Fibroblast of the conjunctiva (primary cell): ENCODE measurements around the gene MYH6.

ENCODE experiments used
- DNase-seq: peaks from one replicate; pipeline ENCODE4 v3.0.0-alpha.2; 2010; ENCODE audit warnings: low read depth

Gene MYH6

DNA sequence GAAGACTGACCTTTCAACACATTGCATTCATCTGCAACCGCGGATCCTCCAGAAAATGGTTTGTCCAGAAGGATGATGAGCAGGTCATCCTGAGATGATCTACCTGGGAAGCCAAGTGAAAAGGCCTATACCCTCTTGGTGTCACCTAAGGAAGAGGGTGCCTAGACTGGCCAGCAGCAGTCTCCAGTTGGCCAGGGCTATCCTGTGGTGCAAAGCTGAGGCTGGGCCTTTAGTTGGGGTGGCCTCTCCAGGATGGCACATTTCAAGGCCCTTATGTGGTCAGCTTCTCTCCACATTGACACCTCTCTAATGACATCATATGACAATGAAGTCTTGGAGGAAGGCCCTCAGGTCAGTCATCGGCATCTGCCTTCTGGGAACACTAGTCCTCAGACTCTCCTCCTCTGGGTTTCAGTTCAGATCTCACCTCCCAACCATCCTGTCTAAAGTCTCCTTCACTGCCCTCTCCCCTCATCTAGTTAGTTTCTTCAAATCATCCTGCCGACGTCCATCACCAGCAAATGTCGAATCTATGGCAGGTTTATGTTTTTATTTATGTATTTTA lies 52.1 kb downstream of the MYH6 start:
- no peak for DNase-seq

DNA sequence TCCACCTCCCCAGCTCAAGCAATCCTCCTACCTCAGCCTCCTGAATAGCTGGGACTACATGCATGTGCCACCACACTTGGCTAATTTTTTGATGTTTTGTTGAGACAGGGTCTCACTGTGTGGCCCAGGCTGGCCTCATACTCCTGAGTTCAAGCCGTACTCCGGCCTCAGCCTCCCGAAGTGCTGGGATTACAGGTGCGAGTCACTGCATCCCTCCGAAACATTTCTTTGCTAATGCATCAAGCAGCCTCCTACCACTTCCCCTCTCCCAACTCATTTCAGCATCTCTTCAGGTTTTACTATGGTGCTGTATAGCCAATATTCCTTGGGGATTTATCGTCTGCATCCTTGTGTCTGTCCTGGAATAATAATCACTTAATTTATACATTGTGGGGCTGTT lies 53.1 kb downstream of the MYH6 start:
- DNase-seq, result no peak

DNA sequence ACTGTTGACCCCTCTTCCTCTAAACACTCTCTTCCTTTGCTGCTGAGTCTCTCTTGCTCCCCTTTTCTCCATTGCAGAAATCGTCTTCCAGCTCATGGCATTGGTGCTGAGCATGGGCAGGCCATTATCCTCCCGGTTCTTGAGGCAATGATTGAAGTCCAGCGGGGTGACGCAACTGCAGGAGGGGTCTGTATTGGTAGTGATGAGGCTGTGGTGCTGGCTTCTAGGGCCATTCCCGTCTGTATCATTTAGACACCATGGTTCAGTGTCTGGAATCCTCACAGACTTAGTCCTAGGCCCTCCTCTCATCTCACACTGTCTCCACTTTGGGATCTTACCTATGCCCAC lies 54.7 kb downstream of the MYH6 start:
- no peak for DNase-seq

DNA sequence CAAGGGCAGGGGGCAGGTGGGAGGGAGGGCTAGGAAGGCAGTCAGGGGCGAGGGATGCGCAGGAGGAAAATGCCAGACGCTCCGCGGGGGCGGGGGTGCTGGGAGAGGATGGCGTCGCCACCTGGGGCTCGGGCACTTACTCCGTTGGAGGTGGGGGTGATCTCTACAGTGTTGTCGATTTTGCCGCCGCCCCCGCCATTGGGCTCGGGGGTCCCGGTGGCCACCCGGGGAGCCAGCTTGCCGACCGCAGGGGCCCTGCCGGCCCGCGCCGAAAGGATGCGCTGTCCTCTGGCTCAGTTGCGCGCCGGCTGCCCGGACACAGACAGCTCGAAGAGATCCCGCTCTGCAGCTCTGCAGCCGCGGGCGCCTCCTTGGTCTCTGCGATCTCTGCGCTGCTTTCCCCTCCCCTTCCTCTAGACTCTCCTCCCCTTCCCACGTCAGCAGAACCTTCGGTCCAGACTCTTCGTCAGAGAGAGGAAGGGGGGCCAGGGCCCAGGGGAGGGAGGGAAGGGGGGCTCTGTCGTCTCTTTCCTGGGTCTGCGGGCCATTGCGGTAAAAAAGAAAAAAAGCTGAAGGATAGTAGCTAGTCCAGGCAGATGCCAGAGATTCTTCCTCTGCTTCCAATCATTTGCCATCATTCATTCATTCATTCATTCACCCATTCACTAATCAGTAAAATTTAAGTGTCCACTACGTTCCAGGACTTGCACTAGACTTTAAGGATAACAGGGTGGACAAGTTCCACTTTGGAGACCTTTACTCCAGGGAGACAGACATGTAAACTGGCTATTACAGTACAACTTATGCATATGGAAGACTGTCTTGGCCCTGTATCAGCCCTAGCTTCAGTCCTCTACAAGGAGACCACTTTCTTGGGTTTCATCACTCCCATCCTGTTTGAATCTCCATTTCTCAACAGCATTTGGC lies 55.3 kb downstream of the MYH6 start, which contains the start of gene SLC22A17:
Gene SLC22A17, minus strand, starts transcription at position 382 of the 927 bp plus-strand sequence.
- peak; percentile 56 for DNase-seq

- no peak for DNase-seq
Measured at GRCh38 chr14:23351681-23352505, 56.2 kb downstream of the MYH6 start.

DNA sequence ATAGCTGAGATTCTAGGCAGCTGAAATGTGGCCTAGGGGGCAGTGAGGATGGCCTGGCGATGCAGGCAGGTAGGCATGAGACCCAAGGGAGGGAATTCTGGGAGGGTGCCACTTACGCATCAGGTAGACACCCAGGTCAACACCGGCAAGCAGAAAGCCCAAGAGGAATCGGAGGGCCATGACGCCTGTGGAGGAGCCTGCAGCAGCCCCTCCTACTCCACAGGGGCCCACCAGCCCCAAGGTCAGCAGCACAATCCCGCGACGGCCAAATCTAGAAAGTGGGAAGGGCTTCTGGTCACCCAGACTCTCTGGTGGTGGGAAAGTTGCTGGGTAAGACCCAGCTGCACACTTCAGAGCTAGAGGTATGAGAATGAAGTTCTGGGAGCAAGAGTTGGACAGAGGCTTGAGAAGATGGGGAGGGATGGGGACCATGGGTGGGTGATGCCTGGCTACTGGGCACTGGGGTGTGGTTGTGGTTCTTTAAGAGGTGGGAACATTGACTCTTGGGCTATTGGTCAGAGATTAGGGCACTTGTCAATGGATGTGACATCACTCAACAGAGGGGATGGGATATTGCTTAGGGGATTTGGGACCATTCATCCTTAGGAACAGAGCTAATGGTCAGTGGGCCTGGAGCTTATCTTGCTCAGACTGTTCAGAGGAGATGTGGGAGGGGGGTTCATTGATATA lies 58.8 kb downstream of the MYH6 start:
- no peak for DNase-seq

- DNase-seq, result no peak
Measured at GRCh38 chr14:23348297-23348655, 59.8 kb downstream of the MYH6 start.

GRCh38 chr14:23347406-23348296 lies 60.4 kb downstream of the MYH6 start:
- no peak for DNase-seq

DNA sequence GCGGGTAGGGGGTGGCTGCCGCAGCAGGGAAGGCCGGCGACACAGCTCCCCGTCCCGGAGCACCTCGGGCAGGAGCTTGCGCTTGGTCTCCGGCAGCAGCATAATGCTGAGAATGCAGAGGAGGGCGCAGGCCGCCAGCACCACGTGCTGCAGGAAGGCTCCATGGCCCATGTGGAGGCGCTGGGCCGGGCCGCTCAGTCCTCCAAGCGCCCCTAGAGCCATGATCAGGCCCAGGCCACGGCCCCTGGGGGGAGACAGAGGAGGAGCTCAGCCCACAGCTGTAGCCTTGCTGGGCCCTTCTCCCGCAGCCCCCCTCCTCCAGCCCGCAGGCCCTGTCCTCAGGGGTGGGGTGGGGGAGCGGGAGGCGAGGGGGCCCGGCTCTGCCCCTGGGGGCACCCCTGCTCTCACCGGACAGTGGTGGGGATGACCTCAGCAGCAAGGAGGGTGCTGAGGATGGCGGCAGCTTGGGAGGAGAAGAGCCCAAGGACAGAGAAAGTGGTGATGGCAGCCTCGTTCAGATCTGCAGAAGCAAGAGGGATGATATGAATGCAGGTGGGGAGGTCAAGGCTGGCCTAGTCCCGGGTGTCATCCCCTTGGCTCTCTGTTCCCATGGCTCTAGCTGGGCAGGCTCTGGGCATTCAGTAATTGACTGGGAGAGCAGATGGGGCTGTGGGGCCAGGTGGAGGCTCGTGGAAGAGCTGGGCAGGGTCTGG lies 61.2 kb downstream of the MYH6 start:
- no peak for DNase-seq

DNA sequence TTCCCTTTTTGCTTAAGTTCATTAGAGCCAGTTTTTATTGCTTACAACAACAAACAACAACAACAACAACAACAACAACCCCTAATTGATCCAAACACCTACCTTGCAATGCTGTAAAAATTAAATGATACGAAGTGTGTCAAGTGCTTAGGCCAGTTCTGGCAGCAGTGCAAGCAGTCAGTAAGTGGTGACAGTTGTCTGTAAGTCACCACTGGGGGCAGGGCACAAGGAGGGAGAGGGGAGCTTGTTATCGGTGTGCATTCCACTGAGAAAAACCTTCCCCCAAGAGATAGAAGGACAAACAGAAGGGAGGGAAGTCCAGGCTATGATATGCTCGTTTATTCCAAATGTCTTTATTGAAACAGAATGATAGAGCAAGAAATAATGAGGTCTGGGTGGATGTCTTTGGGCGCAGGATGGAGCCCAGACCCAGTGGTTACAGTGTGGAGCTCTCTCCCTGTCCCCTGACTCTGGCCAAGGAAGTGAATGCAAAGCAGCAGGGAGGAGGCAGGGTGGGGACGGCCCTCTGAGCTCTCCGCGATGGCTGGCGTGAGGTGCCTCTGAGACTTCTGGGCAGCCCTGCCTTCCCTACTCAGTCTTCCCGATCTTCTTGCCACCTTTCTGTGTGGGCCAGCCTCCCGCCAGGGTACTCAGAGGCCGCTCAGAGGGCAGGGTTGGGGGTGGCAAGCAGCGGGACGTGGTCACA lies 61.9 kb downstream of the MYH6 start:
- DNase-seq, result no peak

DNA sequence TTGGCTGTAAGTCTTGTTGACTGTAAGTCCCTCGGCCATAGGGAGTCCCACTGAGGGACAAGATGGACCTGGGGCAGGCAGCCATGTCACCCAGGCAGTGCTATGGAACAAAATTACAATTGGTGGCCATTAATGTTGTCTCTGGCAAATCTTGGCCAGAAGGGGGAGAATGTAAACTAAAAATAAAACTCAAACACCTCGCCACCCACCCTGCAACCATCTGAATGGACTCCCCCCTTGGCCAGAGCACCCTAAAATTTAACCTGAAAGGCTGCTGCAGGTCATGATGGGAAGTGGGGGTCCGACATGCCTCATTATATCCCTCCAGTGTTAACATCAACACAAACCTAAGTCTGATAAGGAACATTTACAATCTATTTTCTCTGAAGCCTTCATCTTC lies 63.6 kb downstream of the MYH6 start:
- DNase-seq, result no peak

DNA sequence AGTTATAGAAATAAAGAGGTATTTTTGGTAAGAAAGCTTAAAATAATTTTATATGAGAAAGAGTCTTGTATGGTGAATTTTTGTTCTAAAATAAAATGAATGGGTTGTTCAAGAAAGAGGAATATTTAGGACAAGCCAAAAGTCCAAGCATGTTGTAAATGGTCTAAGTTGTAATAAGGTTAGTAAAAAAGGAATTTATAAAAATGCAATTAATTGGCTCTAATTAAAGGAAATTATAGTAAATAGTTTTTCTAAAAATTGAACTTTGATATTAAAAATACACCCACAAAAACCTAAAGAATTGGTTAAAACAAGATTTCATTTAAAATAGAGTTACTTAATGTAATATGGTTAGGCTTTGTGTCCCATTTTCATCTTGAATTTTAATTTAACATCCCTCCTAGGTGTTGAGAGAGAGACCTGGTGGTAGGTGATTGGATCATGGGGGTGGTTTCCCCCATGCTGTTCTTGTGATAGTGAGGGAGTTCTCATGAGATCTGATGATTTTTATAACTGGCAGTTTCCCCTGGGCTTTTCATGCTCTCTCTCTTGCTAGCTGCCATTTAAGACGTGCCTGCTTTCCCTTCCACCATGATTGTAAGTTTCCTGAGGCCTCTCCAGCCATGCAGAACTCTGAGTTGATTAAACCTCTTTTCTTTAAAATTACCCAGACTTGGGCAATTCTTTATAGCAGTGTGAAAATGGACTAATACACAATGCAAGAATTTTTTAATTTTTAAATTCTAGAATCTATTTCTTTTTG lies 68.4 kb downstream of the MYH6 start:
- no peak for DNase-seq

DNA sequence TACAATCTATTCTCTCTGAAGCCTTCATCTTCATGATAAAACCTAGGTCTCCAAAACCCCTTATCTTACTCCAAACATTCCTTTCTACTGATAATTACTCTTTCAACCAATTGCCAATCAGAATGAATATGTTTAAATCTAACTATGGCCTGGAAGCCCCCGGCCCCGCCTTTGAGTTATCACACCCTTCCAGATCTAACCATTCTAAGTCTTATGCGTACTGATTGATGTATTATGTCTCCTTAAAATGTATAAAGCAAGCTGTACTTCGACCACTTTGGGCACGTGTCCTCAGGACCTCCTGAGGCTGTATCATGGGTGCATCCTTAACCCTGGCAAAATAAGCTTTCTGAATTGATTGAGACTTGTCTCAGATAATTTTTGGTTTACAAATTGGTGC lies 72.5 kb downstream of the MYH6 start:
- DNase-seq, result no peak
